H1 (cell line): ENCODE results near the gene WDR53. TPM values are rescaled to one million over a fixed set of nuclear protein-coding genes. Genes with fewer than 3 reads are reported as not detected.

Experiments used
- CTBP2 ChIP-seq: IDR thresholded peaks from 2 replicates; pipeline ENCODE4 v1.7.0; 2011; ENCODE audit warnings: borderline replicate concordance, mild to moderate bottlenecking, moderate library complexity, mixed read lengths, low read length; ENCODE audit not compliant: insufficient read depth, insufficient read length
- HDAC2 ChIP-seq, 2 experiments: fragments of 300-600 bp in 1 of 2; sonication (generic) in 1 of 2; IDR thresholded peaks; 2 replicates each; pipeline ENCODE4 v1.6.1; 2011 to 2012; ENCODE audit warnings: low read depth in 2 of 2, low read length in 2 of 2, mild to moderate bottlenecking in 2 of 2, moderate library complexity in 2 of 2, borderline replicate concordance in 1 of 2, inconsistent platforms in 1 of 2
- JUN ChIP-seq: IDR thresholded peaks from 2 replicates; pipeline ENCODE4 v1.6.1; 2011; ENCODE audit warnings: low read depth, mild to moderate bottlenecking, improper control_type of control experiment, low read length
- KDM5A ChIP-seq: fragments of 200-600 bp; IDR thresholded peaks from 2 replicates; pipeline ENCODE4 v1.7.1; 2012; ENCODE audit warnings: mild to moderate bottlenecking, low read length, inconsistent platforms, mixed read lengths
- polyA plus RNA-seq, 7 experiments: library from polyadenylated mRNA; depleted of rRNA in 3 of 7; stranded (reverse) in 5 of 7; unstranded in 2 of 7; fragments of >200 nt in 5 of 7; fragments of 200-250 nt in 2 of 7; gene quantifications; 1 replicate in 5 of 7; 2 replicates in 1 of 7; 4 replicates in 1 of 7; pipeline versions ENCODE4 v1.2.1 to v1.2.3, GENCODE V29; 2011 to 2013; ENCODE audit warnings: missing spikeins in 2 of 7, mixed read lengths in 2 of 7
- total RNA-seq: library from RNA; stranded (reverse); fragmentation: NEBNext Ultra II Directional; extraction: Animal tissue kit (Norgen Biotek cat#: 25700); gene quantifications from 2 replicates; pipeline ENCODE4 v1.2.1, GENCODE V29; 2021

Gene WDR53
- total and polyA plus RNA-seq, 2 of the 8 experiments (the other 6 are each of a cell fraction or from before 2014, with no cell fraction given) = 7.4 to 18.8 TPM

- no peak for TF ChIP-seq CTBP2
- no peak for TF ChIP-seq HDAC2 (IDR thresholded peaks at IDR 0.05; ENCODE audit: borderline replicate concordance in 1 of 2, low read depth in 2 of 2, low read length in 2 of 2)
- no peak for TF ChIP-seq KDM5A
- no peak for TF ChIP-seq JUN
Observed at GRCh38 chr3:196514913-196515621, 53.3 kb downstream of the WDR53 start, which contains the start of gene SMCO1 (continued).
